ENCODE data around the gene SCAPER.
"Not testable (repeated sequence)": the region's sequence is repeated elsewhere in the genome, so short reads cannot be mapped to it uniquely, and the experiment has no call there.

The SCAPER gene

DNA sequence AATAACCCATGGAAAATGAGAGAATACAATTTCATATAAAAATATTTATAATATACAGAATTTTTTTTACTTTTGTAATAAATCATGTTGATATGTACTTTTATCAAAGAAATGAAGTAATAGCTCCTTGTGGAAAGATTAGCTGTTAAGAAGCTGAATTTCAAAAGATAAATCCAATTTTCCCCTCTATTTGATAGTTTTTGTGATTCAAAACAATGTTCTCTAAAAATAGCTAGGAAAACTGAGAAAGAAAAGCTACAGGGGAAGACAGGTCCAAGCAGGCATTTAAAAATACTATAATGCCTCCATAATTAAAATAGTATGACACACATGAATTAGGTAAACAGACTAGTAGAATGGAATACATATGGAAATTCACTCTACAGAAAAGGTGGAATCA, 44.9 kb downstream of the SCAPER start:
- DNase-seq (ENCODE audit: low read depth): no peak
- no peak for TF ChIP-seq CTCF (IDR thresholded peaks at IDR 0.05; ENCODE audit: low read depth, low read length, missing control alignments)
- no peak overlapping the region for H3K4me3 ChIP-seq (ENCODE audit: low read depth, low read length)

DNA sequence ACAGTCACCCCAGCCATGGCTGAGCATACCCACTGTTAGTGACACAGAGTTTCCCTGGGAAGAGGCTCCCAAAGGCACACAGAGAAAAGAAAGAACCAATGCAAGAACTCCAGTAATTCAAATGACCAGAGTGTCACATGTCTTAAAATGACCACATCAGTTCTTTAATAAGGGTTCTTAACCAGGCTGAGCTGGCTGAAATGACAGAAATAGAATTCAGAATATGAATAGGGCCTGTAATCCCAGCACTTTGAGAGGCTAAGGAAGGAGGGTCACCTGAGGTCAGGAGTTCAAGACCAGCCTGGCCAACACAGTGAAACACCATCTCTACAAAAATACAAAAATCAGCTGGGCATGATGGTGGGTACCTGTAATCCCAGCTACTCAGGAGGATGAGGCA, 54.8 kb downstream of the SCAPER start:
- DNase-seq (ENCODE audit: low read depth); H3K4me3 ChIP-seq (ENCODE audit: low read depth, low read length): not testable (repeated sequence)

DNA sequence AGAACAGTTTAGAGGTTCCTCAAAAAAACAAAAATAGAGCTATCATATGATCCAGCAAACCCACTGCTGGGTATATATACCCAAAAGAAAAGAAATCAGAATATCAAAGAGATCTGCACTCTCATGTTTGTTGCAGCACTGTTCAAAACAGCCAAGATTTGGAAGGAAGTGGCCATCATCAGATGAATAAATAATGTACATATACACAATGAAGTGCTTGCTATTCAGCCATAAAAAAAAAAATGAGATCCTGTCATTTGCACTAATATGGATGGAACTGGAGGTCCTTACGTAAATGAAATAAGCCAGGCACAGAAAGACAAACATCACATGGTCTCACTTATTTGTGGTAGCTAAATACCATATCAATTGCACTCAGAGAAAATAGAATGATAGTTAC, 58.4 kb downstream of the SCAPER start:
- no peak overlapping the region for H3K4me3 ChIP-seq (ENCODE audit: low read depth, low read length)
- no peak for DNase-seq (ENCODE audit: low read depth)
- no peak for TF ChIP-seq CTCF (IDR thresholded peaks at IDR 0.05; ENCODE audit: low read depth, low read length, missing control alignments)

GRCh38 chr15:76844096-76844495, 61.0 kb downstream of the SCAPER start:
- H3K4me3 ChIP-seq (ENCODE audit: low read depth, low read length): no peak overlapping the region
- no peak for TF ChIP-seq CTCF (IDR thresholded peaks at IDR 0.05; ENCODE audit: low read depth, low read length, missing control alignments)
- DNase-seq (ENCODE audit: low read depth): no peak

- no peak overlapping the region for H3K4me3 ChIP-seq (ENCODE audit: low read depth, low read length)
- TF ChIP-seq CTCF (IDR thresholded peaks at IDR 0.05; ENCODE audit: low read depth, low read length, missing control alignments): no peak
- DNase-seq (ENCODE audit: low read depth): no peak
Measured at GRCh38 chr15:76843269-76843668, 61.9 kb downstream of the SCAPER start.

GRCh38 chr15:76840830-76841460, 64.2 kb downstream of the SCAPER start:
- TF ChIP-seq CTCF (IDR thresholded peaks at IDR 0.05; ENCODE audit: low read depth, low read length, missing control alignments): peak; percentile 55
- no peak overlapping the region for H3K4me3 ChIP-seq (ENCODE audit: low read depth, low read length)
- no peak for DNase-seq (ENCODE audit: low read depth)

DNA sequence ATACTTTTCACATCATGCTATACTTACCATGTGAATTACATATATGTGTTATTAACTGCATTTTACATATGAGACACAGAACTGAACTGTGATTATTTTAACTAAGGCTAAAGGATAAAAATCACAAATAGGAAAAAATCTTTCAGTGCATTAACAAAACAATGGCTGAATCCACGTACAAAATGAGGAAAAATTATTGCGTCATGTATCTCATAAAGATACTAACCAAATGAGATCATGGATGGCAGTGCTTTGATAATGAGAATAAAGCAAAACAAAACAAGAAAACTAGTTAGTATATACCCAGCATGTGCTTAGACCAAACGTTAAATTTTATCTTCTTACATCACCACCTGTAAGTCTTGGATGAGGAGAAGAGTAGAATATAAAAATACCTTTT, 66.0 kb downstream of the SCAPER start:
- TF ChIP-seq CTCF (IDR thresholded peaks at IDR 0.05; ENCODE audit: low read depth, low read length, missing control alignments): no peak
- DNase-seq (ENCODE audit: low read depth): no peak

More for the DNA sequence above, 66.0 kb downstream of the SCAPER start:
- H3K4me3 ChIP-seq (ENCODE audit: low read depth, low read length): no peak overlapping the region

Measured in GM12864 (cell line).